T-helper 1 cell treated with Interleukin-12 subunit alpha and Interleukin-12 subunit beta and Interleukin-4 antibody, amounts not matched to agents 30 μg/mL and 1 μg/mL, for 36 hours (primary cell): ENCODE measurements around the gene CELA2A.
"Not testable (repeated sequence)": the region's sequence is repeated elsewhere in the genome, so short reads cannot be mapped to it uniquely, and the experiment has no call there.

Experiments used
- H3K27ac Mint-ChIP-seq: one replicate; pipeline ENCODE4 v1.8.0; 2021; ENCODE audit warnings: mild to moderate bottlenecking, mixed read lengths
- H3K27me3 Mint-ChIP-seq: one replicate; pipeline ENCODE4 v1.8.0; 2021; ENCODE audit warnings: low read depth, mixed read lengths
- H3K36me3 Mint-ChIP-seq: one replicate; pipeline ENCODE4 v1.8.0; 2021; ENCODE audit warnings: low read depth, mixed read lengths
- H3K4me1 Mint-ChIP-seq: one replicate; pipeline ENCODE4 v1.8.0; 2021; ENCODE audit warnings: low read depth, mixed read lengths
- H3K4me3 Mint-ChIP-seq: one replicate; pipeline ENCODE4 v1.8.0; 2021; ENCODE audit warnings: mild to moderate bottlenecking, moderate library complexity, mixed read lengths
- H3K9me3 Mint-ChIP-seq: one replicate; pipeline ENCODE4 v1.8.0; 2021; ENCODE audit warnings: mixed read lengths

The CELA2A gene

GRCh38 chr1:15430787-15431570 is 25.6 kb upstream of the CELA2A start:
- H3K27ac Mint-ChIP-seq, result no peak overlapping the region
- no peaks in the 10 kb centered on the region for H3K27me3 Mint-ChIP-seq
- peaks cover 8% of the 10 kb centered on the region for H3K4me1 Mint-ChIP-seq
- H3K36me3 Mint-ChIP-seq, result peaks cover 17% of the 10 kb centered on the region
- no peaks in the 10 kb centered on the region for H3K9me3 Mint-ChIP-seq
- no peak overlapping the region for H3K4me3 Mint-ChIP-seq

GRCh38 chr1:15431571-15431948 is 25.0 kb upstream of the CELA2A start:
- Mint-ChIP-seq H3K4me1 (peaks cover 4% of the 10 kb centered on the region), H3K9me3 (no peaks in the 10 kb centered on the region), H3K27me3 (no peaks in the 10 kb centered on the region), H3K4me3 (no peak overlapping the region), H3K36me3 (peaks cover 11% of the 10 kb centered on the region), H3K27ac (no peak overlapping the region)

GRCh38 chr1:15432324-15432723 is 24.2 kb upstream of the CELA2A start:
- H3K27ac Mint-ChIP-seq, result no peak overlapping the region
- H3K9me3 Mint-ChIP-seq, result no peaks in the 10 kb centered on the region
- peaks cover 9% of the 10 kb centered on the region for H3K36me3 Mint-ChIP-seq
- H3K4me1 Mint-ChIP-seq, result peaks cover 2% of the 10 kb centered on the region
- no peaks in the 10 kb centered on the region for H3K27me3 Mint-ChIP-seq
- H3K4me3 Mint-ChIP-seq, result no peak overlapping the region

DNA sequence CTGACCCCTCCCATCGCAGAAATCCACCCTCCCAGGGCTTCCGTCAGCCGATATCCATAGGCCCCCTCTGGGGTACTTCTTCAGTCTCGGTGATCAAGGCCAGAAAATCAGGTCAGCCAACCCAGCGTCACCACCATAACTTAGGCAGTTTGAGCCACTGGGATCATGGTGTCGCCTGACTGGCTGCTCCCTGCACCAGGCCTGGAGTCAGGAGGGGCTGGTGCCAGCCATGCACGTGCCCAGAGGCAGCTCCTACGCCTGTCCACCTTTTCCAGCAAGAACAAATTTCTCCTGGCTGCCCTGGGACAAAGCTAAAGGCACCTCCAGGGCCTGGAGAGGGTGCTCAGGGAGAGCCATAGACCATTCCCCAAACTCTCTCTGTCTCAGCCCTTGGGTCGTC is 23.1 kb upstream of the CELA2A start:
- no peak overlapping the region for H3K27ac Mint-ChIP-seq
- no peaks in the 10 kb centered on the region for H3K27me3 Mint-ChIP-seq
- peaks cover 5% of the 10 kb centered on the region for H3K36me3 Mint-ChIP-seq
- no peak overlapping the region for H3K4me3 Mint-ChIP-seq
- H3K4me1 Mint-ChIP-seq, result peaks cover 2% of the 10 kb centered on the region
- no peaks in the 10 kb centered on the region for H3K9me3 Mint-ChIP-seq

- not testable (repeated sequence) for H3K4me3 Mint-ChIP-seq, H3K9me3 Mint-ChIP-seq
Observed at GRCh38 chr1:15434739-15435138, 21.8 kb upstream of the CELA2A start.

GRCh38 chr1:15435239-15436077 is 21.1 kb upstream of the CELA2A start:
- no peak overlapping the region for H3K27ac Mint-ChIP-seq
- H3K9me3 Mint-ChIP-seq, result no peaks in the 10 kb centered on the region
- H3K4me1 Mint-ChIP-seq, result no peaks in the 10 kb centered on the region
- H3K36me3 Mint-ChIP-seq, result no peaks in the 10 kb centered on the region
- H3K27me3 Mint-ChIP-seq, result no peaks in the 10 kb centered on the region
- no peak overlapping the region for H3K4me3 Mint-ChIP-seq

More at GRCh38 chr1:15434739-15435138, 21.8 kb upstream of the CELA2A start:
- H3K36me3 Mint-ChIP-seq, H3K27ac Mint-ChIP-seq, H3K4me1 Mint-ChIP-seq, H3K27me3 Mint-ChIP-seq: not testable (repeated sequence)

DNA sequence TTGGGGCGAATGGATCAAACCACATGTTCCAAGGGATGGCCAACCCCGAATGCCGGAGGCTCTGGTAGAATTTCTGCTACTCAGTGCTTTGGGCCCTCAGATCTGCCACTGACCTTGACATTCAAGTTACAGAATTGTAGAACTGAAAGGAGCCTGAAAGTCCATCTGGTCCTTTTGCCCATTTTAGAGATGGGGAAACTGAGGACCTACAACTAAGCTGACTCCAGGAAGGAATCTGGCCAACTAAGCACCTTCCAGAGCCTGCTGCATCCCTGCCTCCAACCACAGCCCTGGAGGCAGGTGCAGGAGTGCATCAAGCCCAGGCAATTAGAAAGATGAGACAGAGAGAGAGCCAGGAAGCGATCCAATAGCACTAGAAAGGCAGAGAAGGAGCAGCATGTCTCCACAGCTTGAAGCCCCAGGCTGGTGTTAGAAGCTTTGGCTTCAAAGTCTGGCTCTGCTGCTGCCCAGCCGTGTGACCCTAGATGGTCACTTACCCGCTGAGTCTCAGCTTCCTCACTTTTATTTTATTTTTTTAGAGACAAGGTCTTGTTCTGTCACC is 19.6 kb upstream of the CELA2A start:
- Mint-ChIP-seq H3K4me1 (no peaks in the 10 kb centered on the region), H3K27me3 (no peaks in the 10 kb centered on the region), H3K9me3 (no peaks in the 10 kb centered on the region), H3K27ac (no peak overlapping the region), H3K4me3 (no peak overlapping the region), H3K36me3 (no peaks in the 10 kb centered on the region)

DNA sequence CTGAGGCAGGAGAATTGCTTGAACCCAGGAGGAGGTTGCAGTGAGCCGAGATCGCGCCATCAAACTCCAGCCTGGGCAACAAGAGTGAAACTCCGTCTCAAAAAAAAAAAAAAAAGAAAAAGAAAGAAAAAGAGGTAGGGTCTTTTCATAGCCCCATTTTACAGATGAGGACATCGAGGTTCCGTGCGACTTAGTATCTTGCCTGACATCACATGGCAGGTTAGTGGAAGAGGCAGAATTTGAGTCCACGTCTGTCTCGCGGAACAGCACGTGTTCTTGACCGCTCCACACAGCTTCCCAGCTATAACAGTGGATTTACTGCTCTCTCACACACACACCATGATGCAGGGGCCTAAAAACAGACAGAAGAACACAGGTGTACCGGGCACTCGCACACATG is 17.2 kb upstream of the CELA2A start:
- Mint-ChIP-seq H3K9me3 (no peaks in the 10 kb centered on the region), H3K27me3 (no peaks in the 10 kb centered on the region), H3K4me1 (no peaks in the 10 kb centered on the region), H3K27ac (no peak overlapping the region), H3K36me3 (no peaks in the 10 kb centered on the region), H3K4me3 (no peak overlapping the region)

DNA sequence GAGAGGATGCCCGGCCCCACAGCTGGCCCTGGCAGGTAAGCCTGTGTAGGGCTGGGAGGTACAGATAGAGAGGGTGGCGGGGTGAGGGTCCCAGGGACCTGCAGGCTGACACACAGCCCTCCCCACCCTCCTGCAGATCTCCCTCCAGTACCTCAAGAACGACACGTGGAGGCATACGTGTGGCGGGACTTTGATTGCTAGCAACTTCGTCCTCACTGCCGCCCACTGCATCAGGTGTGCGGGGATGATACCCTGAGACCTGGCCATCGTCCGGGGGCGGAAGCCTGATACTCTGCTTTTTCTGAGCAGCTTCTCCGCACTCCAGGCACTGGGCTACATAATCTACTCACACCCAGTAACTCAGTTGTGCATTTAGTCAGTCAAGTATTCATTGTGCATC is 16.2 kb upstream of the CELA2A start:
- H3K4me3 Mint-ChIP-seq, result no peak overlapping the region
- H3K27ac Mint-ChIP-seq, result no peak overlapping the region
- peaks cover 4% of the 10 kb centered on the region for H3K4me1 Mint-ChIP-seq
- no peaks in the 10 kb centered on the region for H3K27me3 Mint-ChIP-seq
- no peaks in the 10 kb centered on the region for H3K9me3 Mint-ChIP-seq
- no peaks in the 10 kb centered on the region for H3K36me3 Mint-ChIP-seq

DNA sequence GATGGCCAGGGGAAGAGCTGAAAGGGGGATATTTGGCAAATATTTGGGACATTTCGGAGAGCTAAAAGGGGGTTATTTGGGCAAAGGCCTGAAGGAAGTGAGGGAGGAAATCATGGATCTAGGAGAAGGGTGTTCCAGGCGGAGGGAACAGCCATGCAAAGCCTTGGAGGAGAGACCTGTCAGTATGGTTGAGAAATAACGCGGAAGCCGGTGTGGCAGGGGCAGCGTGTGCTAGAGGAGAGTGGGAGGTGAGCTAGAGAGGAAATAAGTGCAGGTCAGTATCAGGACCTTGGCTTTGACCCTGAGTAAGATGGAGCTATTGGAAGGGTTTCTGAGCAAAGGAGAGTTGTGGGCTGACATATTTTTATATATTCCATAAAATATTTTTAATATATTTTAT is 15.3 kb upstream of the CELA2A start:
- Mint-ChIP-seq H3K27ac (no peak overlapping the region), H3K9me3 (no peaks in the 10 kb centered on the region), H3K4me1 (peaks cover 9% of the 10 kb centered on the region), H3K36me3 (no peaks in the 10 kb centered on the region), H3K27me3 (no peaks in the 10 kb centered on the region), H3K4me3 (no peak overlapping the region)

GRCh38 chr1:15442119-15442518 is 14.4 kb upstream of the CELA2A start:
- H3K27me3 Mint-ChIP-seq, result no peaks in the 10 kb centered on the region
- H3K27ac Mint-ChIP-seq, result no peak overlapping the region
- H3K4me3 Mint-ChIP-seq, result no peak overlapping the region
- H3K9me3 Mint-ChIP-seq, result no peaks in the 10 kb centered on the region
- peaks cover 9% of the 10 kb centered on the region for H3K4me1 Mint-ChIP-seq
- H3K36me3 Mint-ChIP-seq, result no peaks in the 10 kb centered on the region

DNA sequence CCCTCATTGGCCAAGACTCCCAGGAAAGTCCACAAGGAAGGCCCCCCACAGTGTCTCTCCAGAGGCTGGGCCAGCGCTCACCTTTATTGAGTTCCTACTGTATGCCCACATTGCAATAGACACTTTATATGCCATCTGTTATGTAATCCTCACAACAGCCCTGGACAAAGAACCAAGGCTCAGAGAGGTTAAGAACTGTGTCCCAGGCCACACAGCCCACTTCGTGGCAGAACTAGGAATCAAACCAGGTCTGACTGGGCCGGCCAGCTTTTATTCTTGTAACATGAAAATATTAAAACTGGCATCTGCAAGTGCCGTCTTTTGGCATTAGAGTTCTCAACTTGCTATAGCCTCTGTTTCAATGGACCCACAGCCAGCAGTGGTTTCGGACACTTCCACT is 13.8 kb upstream of the CELA2A start:
- H3K36me3 Mint-ChIP-seq, result no peaks in the 10 kb centered on the region
- peaks cover 9% of the 10 kb centered on the region for H3K4me1 Mint-ChIP-seq
- no peaks in the 10 kb centered on the region for H3K27me3 Mint-ChIP-seq
- H3K27ac Mint-ChIP-seq, result no peak overlapping the region
- no peak overlapping the region for H3K4me3 Mint-ChIP-seq
- no peaks in the 10 kb centered on the region for H3K9me3 Mint-ChIP-seq

GRCh38 chr1:15443281-15443680 is 13.3 kb upstream of the CELA2A start:
- no peaks in the 10 kb centered on the region for H3K9me3 Mint-ChIP-seq
- no peaks in the 10 kb centered on the region for H3K36me3 Mint-ChIP-seq
- H3K4me1 Mint-ChIP-seq, result peaks cover 9% of the 10 kb centered on the region
- H3K4me3 Mint-ChIP-seq, result no peak overlapping the region
- no peaks in the 10 kb centered on the region for H3K27me3 Mint-ChIP-seq
- H3K27ac Mint-ChIP-seq, result no peak overlapping the region

GRCh38 chr1:15444468-15445389 is 11.8 kb upstream of the CELA2A start:
- Mint-ChIP-seq H3K4me1 (peaks cover 9% of the 10 kb centered on the region), H3K9me3 (no peaks in the 10 kb centered on the region), H3K27ac (no peak overlapping the region), H3K36me3 (no peaks in the 10 kb centered on the region), H3K4me3 (no peak overlapping the region), H3K27me3 (peaks cover 6% of the 10 kb centered on the region)
